Parathyroid adenoma (tissue), 2 donors: ENCODE results near the gene MFSD6.
A peak's percentile ranks its signal among the peaks of the same experiment; 100 is the strongest.

Experiments used
- H2AFZ ChIP-seq: fragments of 300-600 bp; sonication (generic); one replicate; pipeline ENCODE4 v1.7.0; 2017; ENCODE audit warnings: antibody characterized with exemption, mild to moderate bottlenecking
- H3K27ac ChIP-seq: fragments of 300-600 bp; sonication (generic); one replicate; pipeline ENCODE4 v1.7.0; 2017
- H3K27me3 ChIP-seq: fragments of 300-600 bp; sonication (generic); one replicate; pipeline ENCODE4 v1.7.0; 2017; ENCODE audit warnings: low read length; ENCODE audit not compliant: control insufficient read depth, insufficient read depth
- H3K36me3 ChIP-seq: fragments of 300-600 bp; sonication (generic); one replicate; pipeline ENCODE4 v1.7.0; 2017; ENCODE audit warnings: low read length; ENCODE audit not compliant: control insufficient read depth, insufficient read depth
- H3K4me1 ChIP-seq: fragments of 300-600 bp; sonication (generic); one replicate; pipeline ENCODE4 v1.7.0; 2017; ENCODE audit warnings: control low read depth
- H3K4me2 ChIP-seq: fragments of 300-600 bp; sonication (generic); one replicate; pipeline ENCODE4 v1.7.0; 2017; ENCODE audit warnings: low read length
- H3K4me3 ChIP-seq: fragments of 300-600 bp; sonication (generic); one replicate; pipeline ENCODE4 v1.7.0; 2017; ENCODE audit warnings: low read depth, low read length
- H3K79me2 ChIP-seq: fragments of 300-600 bp; sonication (generic); one replicate; pipeline ENCODE4 v1.7.0; 2017; ENCODE audit warnings: control low read depth
- H3K9ac ChIP-seq: fragments of 300-600 bp; sonication (generic); one replicate; pipeline ENCODE4 v1.7.0; 2017; ENCODE audit warnings: mild to moderate bottlenecking
- H3K9me3 ChIP-seq: fragments of 300-600 bp; sonication (generic); one replicate; pipeline ENCODE4 v1.7.0; 2017; ENCODE audit warnings: low read length; ENCODE audit not compliant: control insufficient read depth
- TF ChIP-seq, protein P1 (sequence below): fragments of 300-600 bp; sonication (generic); IDR thresholded peaks from one replicate; pipeline ENCODE4 v1.7.0; 2017; ENCODE audit warnings: antibody characterized with exemption, mild to moderate bottlenecking
- donor health status: primary hyperparathyroidism.

Gene MFSD6

DNA sequence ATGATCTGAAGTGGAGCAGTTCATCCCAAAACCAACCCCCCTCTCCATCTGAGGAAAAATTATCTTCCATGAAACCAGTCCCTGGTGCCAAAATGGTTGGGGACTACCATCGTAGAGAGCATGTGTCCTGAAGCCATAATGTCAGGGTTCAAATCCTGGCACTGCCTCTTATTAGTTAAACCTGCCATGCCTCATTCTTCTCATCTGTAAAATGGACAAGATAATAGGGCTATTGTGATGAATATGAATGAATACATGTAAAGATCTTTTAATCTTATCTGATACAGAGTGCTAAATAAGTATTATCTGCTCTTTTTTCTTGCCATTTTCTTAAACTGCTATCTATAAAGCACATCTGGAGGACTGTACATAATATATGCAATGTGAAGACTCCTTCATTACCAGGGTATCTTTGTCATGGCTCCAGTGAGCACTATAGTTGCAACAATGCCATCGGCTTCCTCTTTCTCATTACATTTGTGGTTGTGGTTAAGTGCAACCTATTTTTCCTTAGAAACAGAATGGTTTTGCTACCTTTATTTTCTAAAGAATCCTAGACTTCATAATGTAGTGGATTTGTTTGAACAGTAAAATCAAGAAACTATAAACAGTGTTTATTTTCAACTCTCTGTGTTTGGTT, 27.0 kb downstream of the MFSD6 start:
- Histone ChIP-seq H3K9me3 (no peaks in the 10 kb centered on the region), H3K36me3 (no peaks in the 10 kb centered on the region), H3K9ac (no peak overlapping the region), H3K4me1 (peaks cover 16% of the 10 kb centered on the region), H3K4me2 (no peak overlapping the region), H3K27me3 (no peaks in the 10 kb centered on the region), H3K4me3 (no peak overlapping the region), H3K27ac (no peak overlapping the region), H2AFZ (no peak overlapping the region), H3K79me2 (peaks cover 38% of the 10 kb centered on the region)
- TF ChIP-seq, protein P1, sequence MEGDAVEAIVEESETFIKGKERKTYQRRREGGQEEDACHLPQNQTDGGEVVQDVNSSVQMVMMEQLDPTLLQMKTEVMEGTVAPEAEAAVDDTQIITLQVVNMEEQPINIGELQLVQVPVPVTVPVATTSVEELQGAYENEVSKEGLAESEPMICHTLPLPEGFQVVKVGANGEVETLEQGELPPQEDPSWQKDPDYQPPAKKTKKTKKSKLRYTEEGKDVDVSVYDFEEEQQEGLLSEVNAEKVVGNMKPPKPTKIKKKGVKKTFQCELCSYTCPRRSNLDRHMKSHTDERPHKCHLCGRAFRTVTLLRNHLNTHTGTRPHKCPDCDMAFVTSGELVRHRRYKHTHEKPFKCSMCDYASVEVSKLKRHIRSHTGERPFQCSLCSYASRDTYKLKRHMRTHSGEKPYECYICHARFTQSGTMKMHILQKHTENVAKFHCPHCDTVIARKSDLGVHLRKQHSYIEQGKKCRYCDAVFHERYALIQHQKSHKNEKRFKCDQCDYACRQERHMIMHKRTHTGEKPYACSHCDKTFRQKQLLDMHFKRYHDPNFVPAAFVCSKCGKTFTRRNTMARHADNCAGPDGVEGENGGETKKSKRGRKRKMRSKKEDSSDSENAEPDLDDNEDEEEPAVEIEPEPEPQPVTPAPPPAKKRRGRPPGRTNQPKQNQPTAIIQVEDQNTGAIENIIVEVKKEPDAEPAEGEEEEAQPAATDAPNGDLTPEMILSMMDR = no peak

GRCh38 chr2:190436557-190436956, 28.4 kb downstream of the MFSD6 start:
- no peak overlapping the region for H2AFZ ChIP-seq
- no peak overlapping the region for H3K4me3 ChIP-seq
- H3K79me2 ChIP-seq = peaks cover 47% of the 10 kb centered on the region
- no peaks in the 10 kb centered on the region for H3K27me3 ChIP-seq
- H3K4me2 ChIP-seq = no peak overlapping the region
- H3K9me3 ChIP-seq = no peaks in the 10 kb centered on the region
- no peaks in the 10 kb centered on the region for H3K36me3 ChIP-seq
- no peak overlapping the region for H3K27ac ChIP-seq
- no peak overlapping the region for H3K9ac ChIP-seq
- TF ChIP-seq, protein P1 = no peak
- H3K4me1 ChIP-seq = peaks cover 24% of the 10 kb centered on the region

GRCh38 chr2:190440113-190440512, 32.0 kb downstream of the MFSD6 start:
- TF ChIP-seq, protein P1 = no peak
- no peak overlapping the region for H3K9ac ChIP-seq
- H3K4me1 ChIP-seq = peaks cover 19% of the 10 kb centered on the region
- H3K9me3 ChIP-seq = no peaks in the 10 kb centered on the region
- no peaks in the 10 kb centered on the region for H3K27me3 ChIP-seq
- no peaks in the 10 kb centered on the region for H3K36me3 ChIP-seq
- peaks cover 56% of the 10 kb centered on the region for H3K79me2 ChIP-seq
- no peak overlapping the region for H3K27ac ChIP-seq
- peak overlapping the region; percentile 11 for H3K4me2 ChIP-seq
- no peak overlapping the region for H2AFZ ChIP-seq
- H3K4me3 ChIP-seq = no peak overlapping the region

DNA sequence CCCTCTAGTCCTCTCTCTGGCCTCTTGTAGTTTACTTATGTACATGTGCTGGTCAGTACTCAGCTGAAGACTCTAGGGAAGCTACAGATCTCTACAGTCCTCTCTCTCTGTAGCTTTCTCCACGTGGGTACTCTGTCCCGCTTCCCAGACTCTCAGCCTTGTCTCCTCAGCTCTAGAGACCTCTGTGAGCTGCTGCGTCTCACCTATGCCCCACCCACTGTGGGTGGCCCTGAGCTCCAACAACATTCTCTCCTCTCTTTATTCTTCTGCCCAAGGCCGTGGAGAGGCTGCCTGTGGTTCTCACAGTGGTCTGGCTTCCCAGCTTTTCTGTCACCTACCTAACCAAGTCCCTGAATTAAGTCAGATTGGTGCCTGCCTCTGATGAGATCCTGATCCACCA, 33.4 kb downstream of the MFSD6 start:
- Histone ChIP-seq H3K9me3 (no peaks in the 10 kb centered on the region), H3K4me3 (no peak overlapping the region), H3K27me3 (no peaks in the 10 kb centered on the region), H3K9ac (no peak overlapping the region), H3K4me2 (no peak overlapping the region), H3K79me2 (peaks cover 54% of the 10 kb centered on the region), H2AFZ (peak overlapping the region; percentile 10), H3K36me3 (no peaks in the 10 kb centered on the region), H3K4me1 (peaks cover 24% of the 10 kb centered on the region), H3K27ac (peak overlapping the region; percentile 34)
- TF ChIP-seq, protein P1 = no peak

DNA sequence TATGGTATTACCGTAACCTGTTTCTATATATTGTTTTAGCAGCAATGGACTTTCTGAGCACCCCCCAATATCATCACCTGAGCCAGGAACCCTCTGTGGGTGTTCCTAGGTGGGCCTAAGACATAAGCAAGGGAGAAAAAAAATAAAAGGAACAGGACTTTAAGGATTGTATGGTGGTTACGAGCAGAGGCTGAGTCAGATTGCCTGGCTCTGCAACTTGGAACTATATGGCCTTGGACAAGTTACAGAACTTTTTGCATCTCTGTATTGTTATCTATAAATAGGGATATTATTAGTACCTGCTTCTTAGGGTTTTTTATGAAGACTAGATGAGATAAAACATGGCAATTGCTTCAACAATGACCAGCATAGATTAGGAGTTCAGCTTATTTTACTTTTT, 34.9 kb downstream of the MFSD6 start:
- H3K4me2 ChIP-seq = no peak overlapping the region
- H3K4me1 ChIP-seq = peaks cover 28% of the 10 kb centered on the region
- no peaks in the 10 kb centered on the region for H3K27me3 ChIP-seq
- TF ChIP-seq, protein P1 = no peak
- peaks cover 50% of the 10 kb centered on the region for H3K79me2 ChIP-seq
- no peak overlapping the region for H3K4me3 ChIP-seq
- H3K9ac ChIP-seq = no peak overlapping the region
- H3K27ac ChIP-seq = no peak overlapping the region
- H3K36me3 ChIP-seq = no peaks in the 10 kb centered on the region
- no peaks in the 10 kb centered on the region for H3K9me3 ChIP-seq
- no peak overlapping the region for H2AFZ ChIP-seq
